Endometrial microvascular endothelial cells (primary cell): ENCODE results near the gene ZNF431. TPM values are rescaled to one million over a fixed set of nuclear protein-coding genes. Genes with fewer than 3 reads are reported as not detected.

Experiments
- in situ Hi-C: cut with HindIII; loops from 2 replicates; pipeline ENCODE4 v1.10.0; 2017; ENCODE audit warnings: low sequenced_read_pairs, low pct_unique_long_range_greater_than_20kb; ENCODE audit errors: inconsistent ontology term
- total RNA-seq: library from RNA; depleted of rRNA; stranded (reverse); fragments of >200 nt; gene quantifications from one replicate; pipeline ENCODE4 v1.2.3, GENCODE V29; 2015; ENCODE audit errors: inconsistent ontology term

ZNF431 gene
- total RNA-seq = 9.3 TPM

- in situ Hi-C loops = no loop called here
These were observed at the start of gene ZNF431 for GRCh38 chr19:21141787-21142464. ZNF431 (plus strand) TSS chr19:21142040; CDS start chr19:21142184, 144 bp downstream.

DNA sequence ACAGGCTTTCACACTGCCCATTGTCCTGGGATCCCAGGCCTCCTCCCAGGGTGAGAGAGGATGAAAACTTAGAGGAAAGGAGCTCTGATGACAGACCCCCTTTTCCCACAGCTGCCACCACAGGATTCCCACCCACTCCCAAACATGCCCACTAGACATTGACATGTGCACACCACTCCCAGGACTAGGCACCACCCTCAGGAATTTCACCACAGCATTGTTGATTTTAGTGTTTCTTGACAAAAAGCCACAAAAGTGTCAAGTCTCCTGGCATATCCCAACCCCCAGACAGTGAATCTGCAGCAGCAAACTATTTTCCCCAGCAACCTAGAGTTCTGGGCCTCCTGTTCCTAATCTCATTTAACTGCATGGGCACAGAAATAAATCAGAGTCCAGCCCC, 49.7 kb upstream of the ZNF431 start:
- in situ Hi-C loops = no loop called here

DNA sequence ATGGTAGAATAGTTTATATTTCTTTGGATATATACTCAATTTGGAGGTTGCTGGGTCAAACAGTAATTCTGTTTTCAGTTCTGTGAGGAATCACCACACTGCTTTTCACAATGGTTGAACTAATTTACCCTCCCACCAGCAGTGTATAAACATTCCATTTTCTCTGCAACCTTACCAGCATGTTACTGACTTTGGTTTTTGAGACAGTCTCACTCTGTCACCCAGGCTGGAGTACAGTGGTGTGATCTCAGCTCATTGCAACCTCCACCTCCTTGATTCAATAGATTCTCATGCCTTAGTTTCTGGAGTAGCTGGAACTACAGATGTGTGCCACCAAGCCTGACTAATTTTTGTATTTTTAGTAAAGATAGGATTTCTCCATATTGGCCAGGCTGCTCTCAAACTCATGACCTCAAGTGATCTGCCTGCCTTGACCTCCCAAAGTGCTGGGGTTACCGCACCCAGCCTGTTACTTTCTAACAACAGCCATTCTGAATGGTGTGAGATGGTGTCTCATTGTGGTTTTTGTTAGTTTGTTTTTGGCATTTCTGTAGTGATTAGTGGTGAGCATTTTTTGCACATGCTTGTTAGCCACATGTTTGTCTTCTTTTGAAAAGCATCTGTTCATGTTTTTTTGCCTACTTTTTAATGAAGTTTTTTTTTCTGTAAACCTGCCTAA, 47.4 kb upstream of the ZNF431 start:
- in situ Hi-C loops = no loop called here

DNA sequence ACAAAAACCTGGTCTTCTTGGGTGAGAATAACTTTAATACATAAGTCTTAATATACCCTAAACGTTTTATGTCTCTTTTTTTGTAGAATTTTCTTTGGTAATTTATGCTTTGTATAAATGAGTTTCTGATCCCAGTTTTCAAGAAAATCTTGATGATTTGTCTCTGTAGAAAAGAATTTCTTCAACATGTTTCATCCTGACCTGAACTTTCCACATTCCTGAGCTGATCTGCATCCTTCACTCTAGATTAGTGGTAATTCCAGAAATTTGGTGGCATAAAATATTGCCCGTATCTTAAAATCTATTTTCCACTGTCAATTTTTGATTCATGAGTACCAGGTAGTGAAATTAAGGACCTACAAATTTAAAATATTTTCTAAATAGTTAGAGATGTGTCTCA, 43.5 kb upstream of the ZNF431 start:
- in situ Hi-C loops = no loop called here

DNA sequence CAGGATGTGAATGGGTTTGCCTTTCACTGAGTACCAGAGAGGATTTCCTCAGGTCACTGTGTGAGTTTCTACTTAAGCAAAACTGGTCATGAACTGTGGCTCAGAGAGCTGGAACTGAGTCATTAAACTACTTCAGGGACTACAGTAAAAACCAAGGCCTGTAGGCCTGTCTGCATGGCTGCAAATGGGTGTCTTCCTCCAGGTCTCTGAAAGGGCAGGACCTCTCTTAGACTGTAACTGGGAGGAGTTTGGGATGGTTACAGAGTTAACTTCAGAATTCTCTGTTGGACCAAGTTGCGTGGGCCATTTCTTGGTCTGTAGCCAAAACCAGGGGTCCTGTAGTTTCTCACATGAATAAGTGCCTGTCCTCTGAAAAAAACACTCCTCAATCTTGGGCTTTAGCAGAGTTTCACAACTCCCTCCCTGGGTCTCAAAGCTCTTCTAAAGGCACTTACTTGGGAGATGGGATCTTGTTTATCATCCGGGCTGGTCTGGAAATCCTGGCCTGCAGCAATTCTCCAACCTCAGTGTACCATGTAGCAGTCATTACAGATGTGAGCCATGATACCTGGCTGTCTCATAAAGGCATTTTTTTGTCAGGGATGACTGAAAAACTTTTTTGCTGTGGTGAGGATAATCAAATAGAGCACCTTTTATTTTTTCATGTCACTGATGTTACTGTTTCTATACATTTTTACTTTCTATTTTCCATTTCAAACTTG, 40.2 kb upstream of the ZNF431 start:
- in situ Hi-C loops = no loop called here

DNA sequence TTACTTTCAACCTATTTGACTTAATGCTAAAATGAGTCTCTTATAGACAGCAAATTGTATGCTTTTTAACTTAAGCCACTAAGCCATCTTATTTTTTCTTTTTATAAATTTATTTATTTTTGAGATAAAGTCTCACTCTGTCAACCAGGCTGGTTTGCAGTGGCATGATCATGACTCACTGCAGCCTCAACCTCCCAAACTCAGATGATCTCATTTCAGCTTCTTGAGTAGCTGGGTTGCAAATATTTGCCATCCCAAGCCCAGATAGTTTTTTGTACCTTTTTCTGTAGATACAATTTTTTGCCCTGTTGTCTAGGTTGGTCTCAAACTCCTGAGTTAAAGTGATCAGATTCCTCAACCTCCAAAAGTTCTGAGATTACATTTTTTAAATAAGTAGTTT, 32.7 kb upstream of the ZNF431 start:
- in situ Hi-C loops = no loop called here

DNA sequence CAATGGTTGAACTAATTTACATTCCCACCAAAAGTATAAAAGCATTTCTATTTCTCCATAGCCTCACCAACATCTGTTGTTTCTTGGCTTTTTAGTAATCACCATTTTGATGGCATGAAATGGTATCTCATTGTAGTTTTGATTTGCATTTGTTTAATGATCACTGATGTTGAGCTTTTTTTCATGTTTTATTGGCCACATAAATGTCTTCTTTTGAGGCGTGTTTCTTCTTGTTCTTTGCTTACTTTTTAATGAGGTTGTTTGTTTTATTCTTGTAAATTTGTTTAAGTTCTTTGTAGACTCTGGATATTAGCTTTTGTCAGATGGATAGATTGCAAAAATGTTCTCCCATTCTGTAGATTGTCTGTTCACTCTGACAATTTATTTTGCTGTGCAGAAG, 31.7 kb upstream of the ZNF431 start:
- in situ Hi-C loops = no loop called here

DNA sequence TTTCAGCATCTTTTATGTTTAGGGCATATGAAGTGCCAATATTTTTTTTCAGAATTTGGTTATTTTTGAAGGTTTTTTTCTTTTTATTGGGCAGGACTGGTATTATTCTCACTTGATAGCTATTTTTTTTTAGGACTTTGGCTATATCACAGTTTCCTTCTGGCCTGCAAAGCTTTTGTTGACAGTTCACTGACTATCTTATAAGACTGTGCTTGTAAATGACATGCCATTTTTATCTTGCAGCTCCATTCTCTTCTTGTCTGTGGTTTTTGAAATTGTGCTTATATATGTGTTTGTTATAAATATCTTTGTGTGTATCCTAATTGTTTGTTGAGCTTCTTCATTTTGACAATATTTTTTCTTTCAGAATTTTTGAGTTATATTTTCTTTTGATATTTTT, 26.4 kb upstream of the ZNF431 start:
- in situ Hi-C loops = no loop called here

GRCh38 chr19:21117041-21117907, 24.6 kb upstream of the ZNF431 start:
- in situ Hi-C loops = no loop called here

GRCh38 chr19:21126078-21126477, 15.8 kb upstream of the ZNF431 start:
- in situ Hi-C loops = no loop called here

GRCh38 chr19:21127001-21127400, 14.8 kb upstream of the ZNF431 start:
- in situ Hi-C loops = no loop called here

- in situ Hi-C loops = no loop called here
These were observed 13.9 kb upstream of the ZNF431 start for GRCh38 chr19:21127898-21128297.

DNA sequence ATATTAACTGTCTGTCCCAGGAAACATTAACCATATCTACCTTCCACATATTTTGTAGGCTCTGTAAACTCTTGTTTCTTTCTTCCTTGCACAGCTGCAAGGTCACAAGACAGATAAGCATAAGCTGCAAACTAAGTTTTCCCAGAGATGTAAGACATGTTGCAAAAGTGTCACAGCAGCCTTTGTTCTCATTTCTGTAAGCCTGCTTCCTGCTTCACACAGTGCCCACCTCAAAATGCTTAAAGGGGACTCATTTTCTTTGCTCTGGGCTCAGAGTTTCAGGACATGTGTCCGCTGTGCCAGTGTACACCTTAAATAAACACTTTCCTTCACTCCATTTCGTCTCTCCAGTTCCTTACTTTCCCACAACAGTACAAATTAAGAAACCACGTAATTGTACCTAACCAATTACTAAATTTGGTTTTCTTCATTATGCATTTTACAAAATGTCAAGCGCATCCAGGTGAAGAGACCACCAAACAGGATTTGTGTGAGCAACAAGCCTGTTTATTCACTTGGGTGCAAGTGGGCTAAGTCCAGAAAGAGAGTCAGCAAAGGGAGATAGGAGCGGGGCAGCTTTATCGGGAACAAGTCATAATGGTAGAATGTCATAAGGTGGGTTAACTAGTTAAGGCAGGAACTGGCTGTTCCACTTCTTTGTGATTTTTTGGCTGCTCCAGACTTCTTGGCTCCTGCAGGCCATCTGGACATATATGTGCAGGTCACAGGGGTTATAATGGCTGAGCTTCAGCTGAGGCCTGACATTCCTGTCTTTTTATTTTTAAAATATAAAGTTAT, 12.7 kb upstream of the ZNF431 start:
- in situ Hi-C loops = no loop called here

DNA sequence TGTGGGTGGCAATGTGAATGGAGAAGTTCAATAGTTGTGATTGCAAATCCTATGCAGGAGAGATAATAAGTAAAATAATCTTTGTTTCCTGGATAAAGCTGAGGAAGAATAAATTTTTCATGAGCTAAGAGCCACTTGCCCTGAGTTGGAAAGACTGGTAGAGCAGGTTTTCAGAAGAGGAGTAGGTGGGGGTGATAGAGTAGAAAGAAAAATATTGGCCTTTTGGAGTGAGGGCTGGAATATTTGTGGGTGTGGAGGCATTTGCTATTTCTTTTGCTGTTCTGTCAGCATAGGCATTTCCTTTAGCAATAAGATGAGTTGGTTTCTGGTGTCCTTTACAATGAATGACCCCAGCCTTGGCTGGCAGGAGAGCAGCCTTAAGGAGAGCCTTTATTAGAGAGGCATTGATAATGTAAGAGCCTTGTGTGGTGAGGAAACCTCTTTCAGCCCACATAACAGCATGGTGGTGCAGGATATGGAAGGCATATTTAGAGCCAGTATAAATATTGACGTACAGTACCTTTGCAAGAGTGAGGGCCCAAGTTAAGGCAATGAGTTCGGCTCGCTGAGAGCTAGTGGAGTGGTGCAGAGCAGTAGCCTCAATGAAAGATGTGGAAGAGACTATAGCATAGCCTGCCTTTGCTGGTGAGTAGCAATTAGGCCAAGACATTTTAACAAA, 11.6 kb upstream of the ZNF431 start:
- in situ Hi-C loops = no loop called here

- in situ Hi-C loops = no loop called here
These were observed 8.2 kb upstream of the ZNF431 start for GRCh38 chr19:21133633-21134032.

DNA sequence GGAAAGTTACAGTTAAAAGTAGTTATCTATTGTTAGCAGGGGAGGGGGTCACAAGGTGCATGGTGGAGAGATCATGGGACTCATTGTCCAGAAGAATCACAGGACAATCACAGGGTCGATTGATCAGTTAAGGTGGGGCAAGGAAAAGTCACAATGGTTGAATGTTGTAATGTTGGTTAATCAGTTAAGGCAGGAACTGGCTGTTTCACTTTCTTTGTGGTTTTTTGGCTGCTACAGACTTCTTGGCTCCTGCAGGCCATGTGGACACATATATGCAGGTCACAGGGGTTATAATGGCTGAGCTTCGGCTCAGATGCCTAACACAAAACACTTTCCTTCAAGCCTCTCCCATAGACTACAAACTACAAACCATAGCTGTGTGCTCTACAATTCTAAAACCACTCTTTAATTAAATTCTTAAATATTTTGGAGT, 6.9 kb upstream of the ZNF431 start:
- in situ Hi-C loops = no loop called here

DNA sequence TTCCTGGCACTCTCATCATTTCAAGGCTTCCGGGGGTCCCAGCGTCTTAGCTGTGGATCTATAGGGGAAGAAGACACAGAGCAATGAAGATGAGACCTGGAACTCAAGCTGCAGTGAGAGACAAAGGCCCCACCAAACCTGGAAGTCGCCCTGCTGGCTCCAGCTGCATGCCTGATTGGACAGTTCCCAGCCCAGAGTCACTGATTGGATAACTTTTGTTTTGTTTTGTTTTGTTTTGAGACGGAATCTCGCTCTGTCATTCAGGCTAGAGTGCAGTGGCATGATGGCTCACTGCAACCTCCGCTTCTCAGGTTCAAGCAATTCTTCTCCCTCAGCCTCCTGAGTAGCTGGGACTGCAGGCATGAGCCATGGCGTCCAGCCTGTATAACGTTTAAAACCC, 6.4 kb upstream of the ZNF431 start:
- in situ Hi-C loops = no loop called here

DNA sequence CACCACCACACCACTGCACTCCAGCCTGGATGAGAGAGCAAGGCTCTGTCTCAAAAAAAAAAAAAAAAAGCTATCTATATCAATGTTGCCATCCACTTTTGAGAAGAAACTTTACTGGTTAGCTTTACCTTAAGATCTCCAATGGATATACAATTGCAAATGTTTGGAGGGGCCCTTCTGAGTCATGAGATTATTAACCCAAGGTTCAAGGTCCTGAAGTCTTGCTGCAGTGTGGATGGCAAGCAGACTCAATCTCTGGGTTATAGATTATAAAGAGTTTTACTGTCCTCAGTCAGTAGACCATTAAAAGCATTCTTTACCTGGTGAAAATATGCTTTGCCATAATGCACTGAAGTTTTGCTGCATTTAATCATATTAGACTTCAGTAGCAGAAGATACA, 3.7 kb upstream of the ZNF431 start:
- in situ Hi-C loops = no loop called here
